ENCODE data around the gene WDR36.

DNA sequence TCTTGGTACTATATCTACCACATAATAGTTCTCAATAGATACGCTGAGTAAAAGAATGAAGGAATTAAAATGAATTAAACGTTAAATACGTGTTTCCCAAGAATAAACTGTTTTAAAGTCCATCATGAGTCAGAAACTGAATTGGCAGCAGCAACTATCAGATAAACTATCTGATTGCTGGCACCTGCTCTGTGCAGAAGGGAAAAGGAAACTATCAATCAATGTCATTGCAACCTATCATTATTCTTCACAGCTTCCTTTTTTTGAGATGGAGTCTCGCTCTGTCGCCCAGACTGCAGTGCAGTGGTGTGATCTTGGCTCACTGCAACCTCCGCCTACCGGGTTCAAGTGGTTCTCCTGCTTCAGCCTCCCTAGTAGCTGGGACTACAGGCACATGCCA lies 8.8 kb upstream of the WDR36 start:
- TF ChIP-seq, protein P1, sequence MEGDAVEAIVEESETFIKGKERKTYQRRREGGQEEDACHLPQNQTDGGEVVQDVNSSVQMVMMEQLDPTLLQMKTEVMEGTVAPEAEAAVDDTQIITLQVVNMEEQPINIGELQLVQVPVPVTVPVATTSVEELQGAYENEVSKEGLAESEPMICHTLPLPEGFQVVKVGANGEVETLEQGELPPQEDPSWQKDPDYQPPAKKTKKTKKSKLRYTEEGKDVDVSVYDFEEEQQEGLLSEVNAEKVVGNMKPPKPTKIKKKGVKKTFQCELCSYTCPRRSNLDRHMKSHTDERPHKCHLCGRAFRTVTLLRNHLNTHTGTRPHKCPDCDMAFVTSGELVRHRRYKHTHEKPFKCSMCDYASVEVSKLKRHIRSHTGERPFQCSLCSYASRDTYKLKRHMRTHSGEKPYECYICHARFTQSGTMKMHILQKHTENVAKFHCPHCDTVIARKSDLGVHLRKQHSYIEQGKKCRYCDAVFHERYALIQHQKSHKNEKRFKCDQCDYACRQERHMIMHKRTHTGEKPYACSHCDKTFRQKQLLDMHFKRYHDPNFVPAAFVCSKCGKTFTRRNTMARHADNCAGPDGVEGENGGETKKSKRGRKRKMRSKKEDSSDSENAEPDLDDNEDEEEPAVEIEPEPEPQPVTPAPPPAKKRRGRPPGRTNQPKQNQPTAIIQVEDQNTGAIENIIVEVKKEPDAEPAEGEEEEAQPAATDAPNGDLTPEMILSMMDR (conservative IDR thresholded peaks at IDR 0.05; ENCODE audit: low read length), result no peak
- TF ChIP-seq EZH2phosphoT487 (IDR thresholded peaks at IDR 0.05; ENCODE audit: borderline replicate concordance), result no peak

Data from Loucy (cell line).